Measurements from ENCODE around the gene CDCA4. TPM values are rescaled to one million over a fixed set of nuclear protein-coding genes. Genes with fewer than 3 reads are reported as not detected.

Gene CDCA4
- total RNA-seq, 1 donor from 2014 or later: 50.8 TPM

GRCh38 chr14:105026033-105026785 is 5.3 kb upstream of the CDCA4 start:
- TF ChIP-seq CTCF (IDR thresholded peaks at IDR 0.05; ENCODE audit: insufficient read depth, low read length, severe bottlenecking): no peak
- Histone ChIP-seq H3K27me3 (ENCODE audit: control insufficient read depth, insufficient read depth, low read length) (no peaks in the 10 kb centered on the region), H3K36me3 (ENCODE audit: control insufficient read depth, insufficient read depth, low read length) (no peaks in the 10 kb centered on the region), H3K4me3 (ENCODE audit: low read depth, low read length) (no peak overlapping the region)
- DNase-seq (ENCODE audit: low read depth) (peak; percentile 91), FAIRE-seq (no peak)

GRCh38 chr14:105025429-105025828 is 4.5 kb upstream of the CDCA4 start:
- FAIRE-seq (no peak), DNase-seq (ENCODE audit: low read depth) (no peak)
- no peak for TF ChIP-seq CTCF (IDR thresholded peaks at IDR 0.05; ENCODE audit: insufficient read depth, low read length, severe bottlenecking)
- Histone ChIP-seq H3K4me3 (ENCODE audit: low read depth, low read length) (no peak overlapping the region), H3K27me3 (ENCODE audit: control insufficient read depth, insufficient read depth, low read length) (no peaks in the 10 kb centered on the region), H3K36me3 (ENCODE audit: control insufficient read depth, insufficient read depth, low read length) (no peaks in the 10 kb centered on the region)

GRCh38 chr14:105023791-105024480 is 3.1 kb upstream of the CDCA4 start:
- FAIRE-seq: no peak
- Histone ChIP-seq H3K4me3 (ENCODE audit: low read depth, low read length) (no peak overlapping the region), H3K36me3 (ENCODE audit: control insufficient read depth, insufficient read depth, low read length) (no peaks in the 10 kb centered on the region), H3K27me3 (ENCODE audit: control insufficient read depth, insufficient read depth, low read length) (no peaks in the 10 kb centered on the region)
- no peak for TF ChIP-seq CTCF (IDR thresholded peaks at IDR 0.05; ENCODE audit: insufficient read depth, low read length, severe bottlenecking)
- peak; percentile 77 for DNase-seq (ENCODE audit: low read depth)

GRCh38 chr14:105023144-105023543 is 2.3 kb upstream of the CDCA4 start:
- no peak overlapping the region for H3K4me3 ChIP-seq (ENCODE audit: low read depth, low read length)
- H3K36me3 ChIP-seq (ENCODE audit: control insufficient read depth, insufficient read depth, low read length): no peaks in the 10 kb centered on the region
- H3K27me3 ChIP-seq (ENCODE audit: control insufficient read depth, insufficient read depth, low read length): no peaks in the 10 kb centered on the region
- no peak for DNase-seq (ENCODE audit: low read depth)
- FAIRE-seq: no peak
- no peak for TF ChIP-seq CTCF (IDR thresholded peaks at IDR 0.05; ENCODE audit: insufficient read depth, low read length, severe bottlenecking)

GRCh38 chr14:105022276-105022670 is 1.4 kb upstream of the CDCA4 start:
- FAIRE-seq (no peak), DNase-seq (ENCODE audit: low read depth) (no peak)
- no peaks in the 10 kb centered on the region for H3K36me3 ChIP-seq (ENCODE audit: control insufficient read depth, insufficient read depth, low read length)
- TF ChIP-seq CTCF (IDR thresholded peaks at IDR 0.05; ENCODE audit: insufficient read depth, low read length, severe bottlenecking): no peak
- H3K27me3 ChIP-seq (ENCODE audit: control insufficient read depth, insufficient read depth, low read length): no peaks in the 10 kb centered on the region
- peak overlapping the region; percentile 48 for H3K4me3 ChIP-seq (ENCODE audit: low read depth, low read length)
